GM23248 (cell line): Measurements from ENCODE around the gene INTS1.

Experiments used
- EZH2 ChIP-seq: fragments of 200-600 bp; sonication (generic); IDR thresholded peaks from 2 replicates; pipeline ENCODE4 v1.6.1; 2018; ENCODE audit warnings: antibody characterized with exemption, mild to moderate bottlenecking; ENCODE audit not compliant: insufficient read depth, poor library complexity, severe bottlenecking
- EZH2phosphoT487 ChIP-seq: fragments of 200-600 bp; sonication (generic); IDR thresholded peaks from 2 replicates; pipeline ENCODE4 v1.6.1; 2018; ENCODE audit warnings: antibody characterized with exemption, moderate library complexity, mild to moderate bottlenecking, low read depth; ENCODE audit not compliant: insufficient read depth

GRCh38 chr7:1475393-1475792 is 28.8 kb downstream of the INTS1 start:
- no peak for TF ChIP-seq EZH2
- no peak for TF ChIP-seq EZH2phosphoT487
